GM18520 (cell line): ENCODE results near the gene DAB2IP.
"Not testable (repeated sequence)": the region's sequence is repeated elsewhere in the genome, so short reads cannot be mapped to it uniquely, and the experiment has no call there.

Source experiments
- ATAC-seq: cut with Tn5 transposase; IDR thresholded peaks from one replicate; pipeline ENCODE4 v1.9.1; 2021; ENCODE audit not compliant: unreplicated experiment

DAB2IP gene

DNA sequence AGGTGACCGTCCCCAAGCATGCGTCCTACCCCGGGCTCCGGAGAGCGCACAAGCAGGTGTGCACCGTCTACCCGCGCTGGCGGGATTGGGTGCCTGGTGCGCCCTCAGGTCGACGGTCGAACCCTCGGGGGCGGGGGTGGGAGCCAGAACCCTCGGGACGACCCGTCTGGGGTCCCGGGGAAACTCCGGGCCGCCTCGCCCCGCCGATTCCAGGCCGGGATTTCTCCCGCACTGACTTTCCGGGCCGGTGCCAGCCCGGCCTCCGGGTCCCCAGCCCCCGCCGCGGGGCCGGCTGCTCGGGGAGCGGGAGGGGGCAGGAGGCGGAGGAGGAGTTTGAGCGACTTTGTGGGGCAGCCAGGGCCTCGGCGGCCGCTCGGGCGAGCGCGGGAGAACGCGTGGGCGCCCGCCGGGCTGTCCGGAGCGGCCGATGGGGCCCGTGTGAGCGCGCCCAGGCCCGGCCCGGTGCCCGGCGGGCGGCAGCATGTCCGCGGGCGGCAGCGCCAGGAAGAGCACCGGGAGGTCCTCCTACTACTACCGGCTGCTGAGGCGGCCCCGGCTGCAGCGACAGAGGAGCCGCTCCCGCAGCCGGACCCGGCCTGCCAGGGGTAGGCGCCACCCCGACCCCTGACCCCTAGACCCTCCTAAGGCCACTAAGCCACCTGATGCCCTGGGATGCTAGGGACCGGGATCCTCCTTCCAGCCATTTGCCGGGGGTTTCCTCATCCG, at the start of gene DAB2IP:
Gene DAB2IP (plus strand): TSS at position 340 of the 726 bp plus-strand sequence. CDS start 142 bp downstream, at position 482.
- no peak for ATAC-seq

GRCh38 chr9:121603028-121603427, 48.4 kb upstream of the DAB2IP start:
- no peak for ATAC-seq

GRCh38 chr9:121604242-121604641, 47.2 kb upstream of the DAB2IP start:
- no peak for ATAC-seq

- ATAC-seq, result no peak
Observed at GRCh38 chr9:121604654-121605053, 46.8 kb upstream of the DAB2IP start.

DNA sequence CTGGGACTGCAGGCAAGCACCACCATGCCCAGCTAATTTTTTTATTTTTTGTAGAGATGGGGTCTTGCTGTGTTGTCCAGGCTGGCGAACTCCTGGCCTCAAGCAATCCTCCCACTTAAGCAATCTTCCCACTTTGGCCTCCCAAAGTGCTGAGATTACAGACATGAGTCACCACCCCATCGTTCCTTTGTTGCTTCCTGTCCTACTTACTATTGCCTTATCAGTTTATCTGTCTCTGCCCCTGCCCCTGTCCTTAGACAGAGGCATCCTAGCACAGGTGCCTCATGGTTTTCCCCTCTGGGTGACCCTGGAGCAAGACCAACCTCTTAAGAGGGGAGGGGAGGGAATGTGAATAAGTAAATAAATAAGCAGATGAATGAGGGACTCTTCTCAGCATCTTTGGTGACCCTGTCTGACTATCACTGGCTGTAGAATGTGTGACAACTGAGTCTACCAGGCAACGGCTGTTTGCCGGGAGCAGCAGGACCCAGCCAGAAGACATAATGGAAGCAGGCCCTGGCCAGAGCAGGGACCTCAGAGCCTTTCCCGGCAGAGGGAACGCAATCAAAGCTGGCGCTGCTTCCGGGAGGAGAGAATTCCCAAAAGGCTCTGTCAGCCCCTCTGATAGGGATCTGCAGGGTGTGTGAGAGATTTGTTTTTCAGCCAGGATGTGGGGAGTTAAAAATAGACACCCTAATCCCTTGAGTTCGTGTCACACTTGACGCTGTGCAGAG, 43.8 kb upstream of the DAB2IP start:
- ATAC-seq, result no peak

DNA sequence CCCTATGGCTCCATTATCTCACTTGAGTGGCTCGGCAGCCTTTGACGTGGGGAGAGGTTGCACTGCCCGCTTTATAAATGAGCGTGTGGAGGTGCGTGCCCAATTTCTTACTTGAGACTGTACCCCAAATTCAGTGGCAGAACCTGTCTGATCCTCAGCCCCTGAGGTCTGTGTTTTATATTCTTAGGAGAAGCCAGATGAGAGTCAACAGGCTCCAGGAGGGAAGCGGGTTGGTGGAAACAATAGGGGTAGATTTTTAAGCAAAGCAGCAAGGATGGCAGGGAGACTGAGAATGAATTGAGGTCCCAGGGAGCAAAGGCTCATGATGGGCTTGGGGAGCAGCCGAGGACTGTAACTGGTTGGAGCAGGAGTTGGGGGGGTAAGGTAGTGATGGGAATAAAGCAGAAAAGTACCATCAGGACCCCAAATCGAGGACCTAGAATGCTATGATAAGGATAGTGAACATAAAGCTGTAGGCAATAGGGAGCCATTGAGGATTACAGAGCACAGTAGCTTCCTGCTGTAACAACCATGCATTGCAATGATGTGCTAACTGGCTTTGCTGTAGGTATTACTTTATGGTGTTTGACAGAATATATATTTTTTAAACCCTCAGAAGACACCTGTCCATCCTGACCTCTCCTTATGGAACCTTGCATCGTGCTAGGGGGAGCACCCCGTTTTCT, 43.1 kb upstream of the DAB2IP start:
- ATAC-seq, result no peak

- no peak for ATAC-seq
Observed at GRCh38 chr9:121609822-121610637, 41.4 kb upstream of the DAB2IP start.

DNA sequence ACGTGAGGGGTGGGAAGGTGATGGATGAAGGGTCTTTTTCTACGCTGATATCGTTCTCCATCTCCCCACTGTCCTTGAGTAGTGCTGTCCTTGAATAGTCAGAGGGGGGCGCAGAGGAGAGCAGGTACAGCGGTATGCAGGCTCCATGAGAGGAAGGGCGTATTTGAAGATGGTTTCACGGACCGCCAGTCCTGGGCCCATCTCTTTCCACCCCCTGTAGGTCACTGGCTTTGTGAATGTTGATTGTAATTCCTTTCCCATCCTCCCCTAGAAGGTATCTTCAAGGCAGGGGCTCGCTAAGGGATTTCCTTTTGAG, 40.8 kb upstream of the DAB2IP start:
- ATAC-seq, result no peak

GRCh38 chr9:121612511-121612998, 38.9 kb upstream of the DAB2IP start:
- no peak for ATAC-seq

- no peak for ATAC-seq
Observed at GRCh38 chr9:121613009-121613752, 38.3 kb upstream of the DAB2IP start.

GRCh38 chr9:121616123-121616755, 35.2 kb upstream of the DAB2IP start:
- no peak for ATAC-seq

GRCh38 chr9:121618504-121618903, 32.9 kb upstream of the DAB2IP start:
- no peak for ATAC-seq

GRCh38 chr9:121618910-121619309, 32.5 kb upstream of the DAB2IP start:
- not testable (repeated sequence) for ATAC-seq

DNA sequence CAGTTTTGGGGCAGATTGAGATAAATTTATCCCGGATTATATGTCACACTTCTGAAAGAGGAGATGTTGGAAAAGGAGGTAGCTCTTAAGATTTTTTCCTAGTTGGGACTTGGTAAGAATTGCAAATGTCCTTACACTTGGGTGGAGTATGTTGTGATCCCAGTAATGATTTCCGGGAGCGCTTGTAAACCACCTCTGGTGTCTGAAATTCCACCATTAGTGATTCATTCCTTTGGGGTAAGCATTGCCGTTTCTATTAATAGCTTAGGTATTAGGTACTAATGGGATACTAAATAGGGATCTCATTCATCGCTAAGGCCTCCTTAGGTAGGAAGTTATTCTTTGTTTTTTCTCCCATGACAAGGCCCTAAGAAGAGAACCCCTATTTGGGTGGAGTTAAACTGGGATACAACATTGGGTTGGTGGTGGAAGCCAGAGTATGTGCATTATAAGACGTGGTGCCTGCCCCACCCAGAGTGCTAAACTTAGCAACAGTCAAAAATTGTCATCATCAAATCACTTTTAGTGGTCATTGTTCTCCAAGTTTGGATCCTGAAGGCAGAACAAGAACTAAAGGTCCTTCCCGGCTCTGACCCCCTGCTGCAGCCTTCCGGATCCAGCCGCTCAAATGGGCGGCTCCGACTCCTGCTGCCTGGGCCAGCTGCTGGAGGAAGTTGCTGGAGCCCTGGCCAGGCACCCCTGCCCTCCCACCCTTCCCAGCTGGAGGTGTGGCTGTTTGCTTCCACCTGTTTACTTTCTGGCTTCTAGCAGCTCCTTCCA, 31.7 kb upstream of the DAB2IP start:
- no peak for ATAC-seq

DNA sequence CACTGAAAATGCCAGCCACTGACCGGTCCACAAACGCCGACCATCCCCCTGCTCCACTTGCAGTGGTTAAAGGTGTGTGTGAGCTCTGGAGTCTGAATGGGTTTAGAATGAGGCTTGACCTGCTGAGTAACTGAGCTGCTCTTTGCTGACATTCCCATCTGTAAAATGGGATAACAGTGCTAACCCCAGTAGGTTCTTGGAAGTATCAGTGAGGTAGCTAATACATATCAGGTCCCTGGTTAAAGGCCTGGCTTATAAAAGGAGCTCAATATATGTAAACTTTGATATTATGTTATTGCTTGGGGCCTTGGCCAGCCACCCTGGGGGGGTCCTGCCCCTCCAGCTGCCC, 31.1 kb upstream of the DAB2IP start:
- no peak for ATAC-seq

DNA sequence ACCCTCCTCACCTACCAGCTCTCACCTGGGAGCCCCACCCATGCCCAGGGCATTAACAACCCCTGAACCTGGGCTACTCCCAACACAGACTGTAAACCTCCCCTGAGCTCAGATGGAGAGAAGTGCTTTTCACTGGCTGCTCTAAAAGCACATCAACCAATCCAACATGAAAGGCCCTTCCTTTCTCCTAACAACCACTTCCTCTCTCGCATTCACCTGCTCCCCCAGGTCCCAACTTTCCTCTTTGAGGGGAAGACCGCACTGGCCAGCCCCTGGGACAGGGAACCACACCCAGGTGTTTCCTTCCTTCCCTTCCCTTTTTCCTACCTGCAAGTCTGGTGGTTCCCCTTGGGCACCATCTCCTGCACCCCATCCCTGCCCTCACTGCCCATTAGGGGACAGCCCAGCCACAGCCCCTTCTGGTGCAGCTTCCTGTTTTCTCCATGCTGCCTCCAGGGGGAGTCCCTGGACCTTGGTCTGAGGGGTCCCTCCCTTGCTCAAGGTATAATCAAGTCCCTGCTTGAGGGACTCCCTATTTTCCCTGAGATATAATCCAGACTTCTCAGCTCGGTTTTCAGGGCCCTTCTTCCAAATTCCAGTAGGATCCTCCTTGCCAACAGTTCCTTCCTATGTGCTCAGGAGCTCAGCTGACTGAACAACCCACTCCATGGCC, 30.5 kb upstream of the DAB2IP start:
- no peak for ATAC-seq

- no peak for ATAC-seq
Observed at GRCh38 chr9:121622387-121623203, 28.8 kb upstream of the DAB2IP start.

DNA sequence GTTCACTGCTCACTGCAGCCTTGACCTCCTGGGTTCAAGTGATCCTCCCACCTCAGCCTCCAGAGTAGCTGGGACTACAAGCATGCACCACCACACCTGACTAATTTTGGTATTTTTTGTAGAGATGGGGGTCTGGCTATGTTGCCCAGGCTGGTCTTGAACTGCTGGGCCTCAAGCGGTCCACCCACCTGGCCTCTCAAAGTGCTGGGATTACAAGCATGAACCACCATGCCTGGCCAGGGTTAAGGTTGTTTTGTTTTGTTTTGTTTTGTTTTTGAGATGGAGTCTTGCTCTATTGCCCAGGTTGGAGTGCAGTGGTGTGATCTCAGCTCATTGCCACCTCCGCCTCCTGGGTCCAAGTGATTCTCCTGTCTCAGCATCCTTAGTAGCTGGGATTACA, 28.0 kb upstream of the DAB2IP start:
- not testable (repeated sequence) for ATAC-seq
